Heart left ventricle (tissue), 13 donors: ENCODE data around the gene PARVG.

Experiments
- CTCF ChIP-seq, 12 donors: fragments of 200-600 bp; sonication (generic) in 4 of 12; IDR thresholded peaks; one replicate each; pipeline versions ENCODE4 v1.5.0 to v1.8.0; 2018 to 2022; ENCODE audit warnings: antibody characterized with exemption in 12 of 12, mild to moderate bottlenecking in 5 of 12
- POLR2A ChIP-seq, 2 donors: fragments of 450-650 bp; IDR thresholded peaks; one replicate each; pipeline ENCODE4 v1.6.1; 2017; ENCODE audit warnings: antibody characterized with exemption in 2 of 2, mild to moderate bottlenecking in 2 of 2, moderate library complexity in 2 of 2
- donor health status: ischemic (EF 13 %, LVEDD 7.1; RV severe dilation, severe dysfunction).
- donor health status: DM: no; HTN: yes; CAD: no.
- donor health status: DM: no; HTN: no; CAD: no.
- donor health status: ischemic (EF 25% LVEDD 6.9; RV normal size, moderate dysfunction).
- donor health status: ischemic (EF 25% LVEDD 5.7; RV mildly dilated, moderate dysfunction).
- donor health status: ischemic (EF 35%, LVEDD 5.7; RV mildly dilated, moderate dysfunction).
- donor health status: nonischemic (EF 11% LVEDD 7.7; RV severe dilation, severe dysfunction).
- donor health status: DM: yes; HTN: yes; CAD: no.
- donor health status: PGD.
- donor health status: ischemic (EF 29% LVEDD 5.4; RV normal size, mild dysfunction).
- donor health status: nonischemic (EF 23%, LVEDD 6.1; RV moderate dilation, normal function).

- TF ChIP-seq CTCF (IDR thresholded peaks at IDR 0.05) (no peak), POLR2A (IDR thresholded peaks at IDR 0.05) (no peak)
Observed at GRCh38 chr22:44137415-44137814, 43.3 kb upstream of the PARVG start.
